22Rv1 (cell line): Measurements from ENCODE around the gene NBEA.

Source experiments
- H3K27ac ChIP-seq: fragments of 450-650 bp; 2 replicates; pipeline ENCODE4 v1.5.1; 2017
- ZFX ChIP-seq: fragments of 450-650 bp; IDR thresholded peaks from 2 replicates; pipeline ENCODE4 v1.6.1; 2017; ENCODE audit warnings: antibody characterized with exemption, borderline replicate concordance
- TF ChIP-seq, protein P1 (sequence below): fragments of 450-650 bp; IDR thresholded peaks from 2 replicates; pipeline ENCODE4 v1.5.1; 2017; ENCODE audit warnings: mild to moderate bottlenecking

The NBEA gene

DNA sequence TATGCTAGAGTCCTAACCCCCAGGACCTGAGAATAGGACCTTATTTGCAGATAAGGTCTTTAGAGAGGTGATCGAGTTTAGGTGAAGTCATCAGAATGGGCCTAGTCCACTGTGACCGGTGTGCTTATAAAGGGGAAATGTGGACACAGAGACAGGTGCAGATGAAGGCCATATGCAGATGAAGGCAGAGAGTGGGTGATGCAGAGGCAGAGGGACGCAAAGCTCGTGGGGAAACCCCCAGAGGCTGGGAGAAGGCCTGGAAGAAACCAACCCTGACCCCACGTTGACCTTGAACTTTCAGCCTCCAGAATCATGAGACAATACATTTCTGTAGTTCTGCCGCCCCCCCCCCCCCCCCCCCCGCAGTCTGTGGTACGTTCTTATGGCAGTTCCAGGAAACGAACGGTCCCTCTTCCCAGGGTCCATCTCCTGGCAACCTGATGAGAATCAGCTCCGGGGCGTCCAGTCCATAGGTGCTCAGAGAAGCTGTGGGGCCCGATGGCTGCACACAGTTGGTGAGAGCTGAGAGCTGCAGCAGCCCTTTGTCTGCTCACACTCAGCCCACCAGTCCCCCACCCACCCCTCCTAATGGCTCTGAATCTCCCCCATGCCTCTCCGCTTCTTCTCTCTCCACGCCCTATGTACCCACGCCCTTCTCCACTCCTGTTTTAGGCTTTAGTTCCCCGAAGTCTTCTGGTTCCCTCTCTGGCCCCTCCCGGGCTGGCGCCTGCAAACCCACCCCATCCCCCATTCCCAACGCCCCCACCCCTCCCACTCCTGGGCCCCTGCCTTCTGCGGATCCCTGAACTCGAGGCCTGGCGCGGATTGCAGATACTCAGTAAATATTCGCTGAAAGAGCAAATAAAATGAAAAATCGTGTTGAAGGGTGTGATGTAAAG lies 752.7 kb downstream of the NBEA start:
- TF ChIP-seq ZFX = no peak
- TF ChIP-seq, protein P1, sequence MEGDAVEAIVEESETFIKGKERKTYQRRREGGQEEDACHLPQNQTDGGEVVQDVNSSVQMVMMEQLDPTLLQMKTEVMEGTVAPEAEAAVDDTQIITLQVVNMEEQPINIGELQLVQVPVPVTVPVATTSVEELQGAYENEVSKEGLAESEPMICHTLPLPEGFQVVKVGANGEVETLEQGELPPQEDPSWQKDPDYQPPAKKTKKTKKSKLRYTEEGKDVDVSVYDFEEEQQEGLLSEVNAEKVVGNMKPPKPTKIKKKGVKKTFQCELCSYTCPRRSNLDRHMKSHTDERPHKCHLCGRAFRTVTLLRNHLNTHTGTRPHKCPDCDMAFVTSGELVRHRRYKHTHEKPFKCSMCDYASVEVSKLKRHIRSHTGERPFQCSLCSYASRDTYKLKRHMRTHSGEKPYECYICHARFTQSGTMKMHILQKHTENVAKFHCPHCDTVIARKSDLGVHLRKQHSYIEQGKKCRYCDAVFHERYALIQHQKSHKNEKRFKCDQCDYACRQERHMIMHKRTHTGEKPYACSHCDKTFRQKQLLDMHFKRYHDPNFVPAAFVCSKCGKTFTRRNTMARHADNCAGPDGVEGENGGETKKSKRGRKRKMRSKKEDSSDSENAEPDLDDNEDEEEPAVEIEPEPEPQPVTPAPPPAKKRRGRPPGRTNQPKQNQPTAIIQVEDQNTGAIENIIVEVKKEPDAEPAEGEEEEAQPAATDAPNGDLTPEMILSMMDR = no peak
- no peak overlapping the region for H3K27ac ChIP-seq

DNA sequence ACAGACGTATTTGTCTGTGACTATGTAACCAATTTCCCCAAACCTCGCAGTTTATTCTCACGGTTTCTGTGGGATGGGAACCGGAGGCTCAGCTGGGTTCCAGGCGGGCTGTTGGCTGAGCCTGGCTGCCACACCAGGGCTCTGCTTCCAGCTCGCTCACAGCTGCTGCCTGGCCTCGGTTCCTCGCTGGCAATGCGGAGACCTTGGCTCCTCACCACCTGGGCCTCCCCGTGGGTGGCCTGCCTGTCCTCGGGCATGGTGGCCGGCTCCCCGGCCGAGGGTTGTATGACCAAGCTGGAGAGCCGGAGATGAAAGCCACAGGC lies 753.3 kb downstream of the NBEA start:
- TF ChIP-seq, protein P1 = no peak
- TF ChIP-seq ZFX = no peak
- no peak overlapping the region for H3K27ac ChIP-seq

DNA sequence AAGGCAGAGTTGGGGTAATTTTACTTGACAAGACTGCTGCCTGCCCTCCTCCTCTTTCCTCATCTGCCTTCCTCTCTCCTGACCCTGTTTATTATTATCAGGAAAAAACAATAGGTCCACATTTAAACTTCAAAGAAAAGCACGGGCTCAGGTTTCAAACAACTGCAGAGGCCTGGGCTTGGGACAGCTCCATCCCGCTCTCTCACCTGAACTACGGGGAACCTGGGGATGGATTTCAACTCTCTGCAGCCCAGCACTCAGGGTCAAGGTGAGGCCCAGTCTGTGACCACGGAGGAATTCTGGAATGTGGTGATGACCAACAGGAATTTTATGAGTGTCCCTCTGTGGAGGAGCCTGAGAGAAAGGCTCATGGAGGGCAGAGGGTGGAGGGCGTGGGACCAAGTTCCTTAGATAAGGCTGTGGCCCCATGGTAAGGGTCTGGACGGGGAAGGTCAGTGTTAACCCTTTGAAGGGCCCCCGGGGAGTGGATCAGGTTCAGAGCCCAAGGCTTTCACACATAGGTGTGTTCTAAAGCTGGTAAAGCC lies 755.2 kb downstream of the NBEA start:
- TF ChIP-seq ZFX = no peak
- TF ChIP-seq, protein P1 = no peak

DNA sequence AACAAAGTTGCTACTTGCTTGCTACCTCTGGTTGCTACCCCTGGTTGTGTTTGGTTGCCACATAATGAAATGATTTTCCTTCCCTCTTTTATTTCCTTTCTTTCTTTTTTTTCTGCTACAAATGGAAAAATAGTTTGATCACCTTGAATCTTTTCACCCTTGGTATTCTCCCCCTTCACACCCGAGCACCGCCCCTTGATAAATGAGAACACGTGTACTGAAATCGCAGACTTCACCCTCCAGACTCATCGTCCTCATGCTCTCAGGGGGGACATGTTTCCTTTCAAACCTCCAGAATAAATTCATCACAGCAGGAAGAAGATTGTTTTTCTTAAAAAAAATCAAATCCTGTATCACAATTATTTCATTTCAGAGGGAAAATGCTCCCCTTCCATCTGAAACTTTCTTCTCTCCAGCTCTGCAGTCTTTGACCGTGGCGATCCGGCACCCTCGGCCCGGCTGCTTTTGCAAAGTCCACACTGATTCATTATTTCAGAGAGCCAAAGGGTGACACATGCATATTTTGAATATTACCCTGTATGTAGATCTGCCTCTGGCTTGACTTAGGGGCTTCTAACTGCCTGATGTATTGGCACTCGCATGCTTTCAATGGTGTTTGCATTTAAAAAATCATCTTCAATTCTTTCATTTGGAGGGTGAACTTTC lies 757.0 kb downstream of the NBEA start:
- H3K27ac ChIP-seq = no peak overlapping the region
- TF ChIP-seq, protein P1 = no peak
- TF ChIP-seq ZFX = no peak

More for the DNA sequence above, 755.2 kb downstream of the NBEA start:
- no peak overlapping the region for H3K27ac ChIP-seq

DNA sequence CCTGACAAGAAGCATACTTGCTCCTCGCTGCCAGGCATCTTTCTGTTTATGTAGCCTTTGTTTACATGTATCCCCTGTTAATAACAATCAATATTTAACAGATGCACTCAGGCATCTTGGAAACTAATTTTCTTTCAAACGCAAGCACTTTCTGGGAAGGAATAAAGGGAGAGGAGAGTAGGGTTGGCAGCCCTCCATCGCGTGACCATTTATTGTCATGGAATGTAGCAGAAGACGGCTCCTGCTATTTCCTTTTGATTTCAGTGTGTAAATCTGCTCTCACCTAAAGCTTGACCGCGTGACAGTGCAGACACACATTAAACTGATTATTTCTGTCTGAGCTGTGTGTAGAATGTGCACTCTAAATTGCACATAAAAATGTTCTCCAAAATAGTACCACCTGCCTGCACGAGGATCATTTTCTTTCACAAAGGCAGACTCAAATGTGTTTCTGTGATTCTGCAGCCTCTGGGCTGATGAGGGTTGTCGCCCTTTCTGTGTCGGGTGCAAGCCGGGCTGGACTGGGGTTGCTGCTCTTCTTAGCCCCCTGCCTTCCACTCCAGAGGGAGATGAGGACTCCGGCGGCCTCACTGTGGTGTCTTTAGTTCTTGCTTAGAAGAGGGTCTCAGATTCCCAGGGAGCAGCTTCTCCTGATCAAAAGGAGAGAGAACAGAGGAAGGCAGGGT lies 757.9 kb downstream of the NBEA start:
- no peak overlapping the region for H3K27ac ChIP-seq
- TF ChIP-seq ZFX = no peak
- TF ChIP-seq, protein P1 = no peak

DNA sequence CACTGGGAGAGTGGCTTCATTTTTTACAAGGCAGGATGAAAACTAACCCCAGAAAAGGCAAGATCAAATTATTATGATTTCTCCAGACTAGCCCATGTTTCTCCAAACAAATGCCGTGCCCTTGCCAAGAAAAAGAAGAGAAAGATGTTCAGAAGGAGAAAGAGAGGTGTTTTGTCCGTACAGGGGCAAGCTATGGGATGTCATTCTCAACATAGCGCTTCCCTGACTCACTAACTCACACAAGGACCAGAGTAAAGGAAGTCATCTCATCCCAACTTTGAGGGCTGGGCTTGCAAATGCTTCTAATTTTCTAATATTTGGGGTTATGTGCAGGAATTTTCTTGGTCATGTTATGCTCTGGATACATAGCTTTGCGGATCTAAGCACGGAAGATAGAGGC lies 758.6 kb downstream of the NBEA start:
- no peak for TF ChIP-seq ZFX
- TF ChIP-seq, protein P1 = no peak
- H3K27ac ChIP-seq = no peak overlapping the region

DNA sequence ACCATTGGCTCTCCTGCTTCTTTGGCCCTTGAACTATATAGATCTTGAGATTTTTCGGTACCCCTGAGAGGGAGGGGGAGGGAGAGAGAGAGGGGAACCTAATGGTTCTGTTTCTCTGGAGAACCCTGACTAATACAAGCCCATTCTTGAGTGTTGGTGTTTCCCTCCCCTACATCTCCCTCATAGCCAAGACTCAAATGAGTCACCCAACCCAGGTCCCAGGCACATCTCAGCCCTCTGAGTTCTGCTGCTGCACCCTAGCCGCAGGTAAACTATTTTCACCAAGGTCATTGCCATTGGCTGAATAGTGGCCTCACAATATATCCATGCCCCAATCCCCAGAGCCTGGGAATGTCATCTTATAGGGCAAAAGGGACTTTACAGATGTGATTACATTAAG lies 760.2 kb downstream of the NBEA start:
- no peak overlapping the region for H3K27ac ChIP-seq
- TF ChIP-seq, protein P1 = no peak
- TF ChIP-seq ZFX = no peak
